ENCODE data around the gene TBC1D22A. TPM values are rescaled to one million over a fixed set of nuclear protein-coding genes. Genes with fewer than 3 reads are reported as not detected.

The TBC1D22A gene
- total RNA-seq, 1 donor from 2014 or later, result 34.1 TPM

DNA sequence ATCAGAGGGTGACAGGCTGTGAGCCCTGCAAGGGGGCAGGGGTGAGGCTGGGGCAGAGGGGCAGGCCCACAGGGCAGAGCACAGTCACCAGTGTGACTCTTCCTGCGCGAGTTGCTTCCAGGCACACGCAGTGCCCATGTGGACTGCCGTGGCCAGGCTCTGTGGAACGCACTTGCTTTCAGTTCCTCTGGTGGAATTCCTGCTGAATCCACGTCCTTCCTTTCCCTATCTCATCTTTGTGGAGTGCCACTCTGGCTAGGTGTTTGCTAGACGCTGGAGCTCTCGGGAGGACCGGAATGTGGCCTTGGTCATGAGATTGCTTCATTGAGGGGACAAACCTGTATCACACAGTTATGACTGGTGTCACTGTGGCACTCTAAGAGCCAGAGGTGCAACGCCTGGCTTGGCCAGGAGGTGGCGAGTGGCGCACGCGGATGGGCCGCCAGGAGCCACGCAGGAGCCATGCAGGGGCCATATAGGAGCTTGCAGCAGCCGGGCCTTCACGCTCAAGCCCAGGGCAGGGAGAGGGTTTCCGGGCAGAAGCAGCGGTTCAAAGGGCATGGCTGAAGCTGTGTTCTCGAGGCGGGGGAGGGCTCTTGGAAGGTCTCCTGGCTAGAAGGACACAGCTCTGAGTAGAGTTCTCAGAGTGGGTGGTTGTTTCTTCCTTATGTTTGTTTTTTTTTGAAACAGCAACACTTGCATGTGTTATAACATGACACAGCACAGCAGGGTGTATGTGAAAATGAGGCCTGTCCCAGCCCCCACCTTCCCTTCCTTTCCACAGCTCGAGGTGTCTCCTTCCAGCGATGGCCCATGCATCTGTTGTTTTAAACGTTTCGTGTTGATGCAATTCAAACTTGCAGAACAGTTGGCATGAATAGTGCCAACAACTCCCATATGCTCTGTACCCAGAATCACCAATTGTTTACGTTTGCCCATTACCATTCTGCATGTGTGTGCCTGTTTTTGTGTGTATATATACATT lies 36.2 kb downstream of the TBC1D22A start:
- ATAC-seq (peak; percentile 84 to 85), DNase-seq (peak; percentile 85)
- no peak overlapping the region for H3K4me3 ChIP-seq
- peaks cover 31% of the 10 kb centered on the region for H3K4me1 ChIP-seq
- H3K27me3 ChIP-seq (ENCODE audit: low read depth), result no peaks in the 10 kb centered on the region
- H3K9me3 ChIP-seq, result no peaks in the 10 kb centered on the region
- TF ChIP-seq, protein P1, sequence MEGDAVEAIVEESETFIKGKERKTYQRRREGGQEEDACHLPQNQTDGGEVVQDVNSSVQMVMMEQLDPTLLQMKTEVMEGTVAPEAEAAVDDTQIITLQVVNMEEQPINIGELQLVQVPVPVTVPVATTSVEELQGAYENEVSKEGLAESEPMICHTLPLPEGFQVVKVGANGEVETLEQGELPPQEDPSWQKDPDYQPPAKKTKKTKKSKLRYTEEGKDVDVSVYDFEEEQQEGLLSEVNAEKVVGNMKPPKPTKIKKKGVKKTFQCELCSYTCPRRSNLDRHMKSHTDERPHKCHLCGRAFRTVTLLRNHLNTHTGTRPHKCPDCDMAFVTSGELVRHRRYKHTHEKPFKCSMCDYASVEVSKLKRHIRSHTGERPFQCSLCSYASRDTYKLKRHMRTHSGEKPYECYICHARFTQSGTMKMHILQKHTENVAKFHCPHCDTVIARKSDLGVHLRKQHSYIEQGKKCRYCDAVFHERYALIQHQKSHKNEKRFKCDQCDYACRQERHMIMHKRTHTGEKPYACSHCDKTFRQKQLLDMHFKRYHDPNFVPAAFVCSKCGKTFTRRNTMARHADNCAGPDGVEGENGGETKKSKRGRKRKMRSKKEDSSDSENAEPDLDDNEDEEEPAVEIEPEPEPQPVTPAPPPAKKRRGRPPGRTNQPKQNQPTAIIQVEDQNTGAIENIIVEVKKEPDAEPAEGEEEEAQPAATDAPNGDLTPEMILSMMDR (IDR thresholded peaks at IDR 0.05), result peak; percentile 94
- peak overlapping the region; percentile 56 for H3K27ac ChIP-seq
- H3K36me3 ChIP-seq, result peaks cover 73% of the 10 kb centered on the region
- intact Hi-C loops (cut with DNase I), result no loop called here

DNA sequence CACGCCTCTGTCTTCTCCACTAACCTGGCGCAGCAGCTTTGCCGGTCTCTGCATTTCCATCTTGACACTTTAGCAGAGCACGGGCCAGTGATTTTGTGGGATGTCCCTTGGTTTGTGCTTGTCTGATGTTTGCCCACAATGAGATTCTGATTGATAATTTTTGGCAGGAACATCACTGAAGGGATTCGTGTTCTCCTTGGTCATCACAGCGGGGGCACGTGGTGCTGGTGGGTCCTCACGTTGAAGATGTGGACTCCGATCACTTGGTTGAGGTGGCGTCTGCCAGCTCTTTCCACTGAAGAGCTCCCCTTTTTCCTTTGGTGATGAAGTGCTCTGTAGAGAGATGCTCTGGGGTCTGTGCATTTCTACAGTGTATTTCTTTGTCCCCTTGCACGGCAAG lies 37.2 kb downstream of the TBC1D22A start:
- Histone ChIP-seq H3K36me3 (peaks cover 71% of the 10 kb centered on the region), H3K27me3 (ENCODE audit: low read depth) (no peaks in the 10 kb centered on the region), H3K4me3 (no peak overlapping the region), H3K9me3 (no peaks in the 10 kb centered on the region), H3K27ac (no peak overlapping the region), H3K4me1 (peaks cover 32% of the 10 kb centered on the region)
- TF ChIP-seq, protein P1 (IDR thresholded peaks at IDR 0.05), result no peak
- ATAC-seq (no peak), DNase-seq (no peak)
- intact Hi-C loops (cut with DNase I), result no loop called here

DNA sequence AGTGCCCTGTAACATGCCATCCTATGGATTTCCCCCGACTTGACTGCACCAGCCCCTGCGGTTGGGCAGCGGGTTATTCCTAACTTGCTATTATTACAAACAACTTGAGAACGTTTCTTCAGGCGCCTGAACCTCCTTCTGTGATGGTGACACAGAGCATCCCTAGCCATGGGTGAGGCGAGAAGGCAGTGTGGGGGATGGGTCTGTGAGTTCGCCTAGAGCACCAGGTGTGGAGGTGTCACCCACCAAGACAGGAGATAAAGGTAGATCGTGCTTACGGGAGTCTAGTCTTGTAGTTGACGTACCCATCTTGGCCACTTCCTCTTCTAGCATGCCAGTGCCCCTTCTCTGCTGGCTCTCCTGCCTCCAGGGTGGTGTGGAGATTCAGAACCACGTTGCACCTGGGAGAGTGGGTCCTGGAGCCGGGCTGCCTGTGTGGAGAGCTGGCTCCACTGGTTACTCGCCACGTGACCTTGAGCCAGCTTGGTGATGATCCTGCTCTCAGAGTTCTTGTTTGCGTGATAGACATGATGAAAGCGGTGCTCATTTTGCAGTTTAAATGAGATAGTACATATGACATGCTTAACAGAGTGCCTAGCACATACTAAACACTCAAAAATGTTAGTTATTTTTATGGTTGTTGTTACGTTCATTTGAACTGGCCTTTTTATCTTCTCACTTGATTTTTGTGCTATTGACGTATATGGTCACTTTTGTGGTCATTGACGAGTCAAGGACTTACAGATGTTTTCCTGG lies 37.8 kb downstream of the TBC1D22A start:
- no peak for ATAC-seq
- Histone ChIP-seq H3K4me1 (peaks cover 32% of the 10 kb centered on the region), H3K4me3 (no peak overlapping the region), H3K36me3 (peaks cover 72% of the 10 kb centered on the region), H3K27me3 (ENCODE audit: low read depth) (no peaks in the 10 kb centered on the region), H3K9me3 (no peaks in the 10 kb centered on the region), H3K27ac (peak overlapping the region; percentile 83)
- TF ChIP-seq, protein P1 (IDR thresholded peaks at IDR 0.05), result no peak
- intact Hi-C loops (cut with DNase I), result no loop called here
- DNase-seq, result no peak

DNA sequence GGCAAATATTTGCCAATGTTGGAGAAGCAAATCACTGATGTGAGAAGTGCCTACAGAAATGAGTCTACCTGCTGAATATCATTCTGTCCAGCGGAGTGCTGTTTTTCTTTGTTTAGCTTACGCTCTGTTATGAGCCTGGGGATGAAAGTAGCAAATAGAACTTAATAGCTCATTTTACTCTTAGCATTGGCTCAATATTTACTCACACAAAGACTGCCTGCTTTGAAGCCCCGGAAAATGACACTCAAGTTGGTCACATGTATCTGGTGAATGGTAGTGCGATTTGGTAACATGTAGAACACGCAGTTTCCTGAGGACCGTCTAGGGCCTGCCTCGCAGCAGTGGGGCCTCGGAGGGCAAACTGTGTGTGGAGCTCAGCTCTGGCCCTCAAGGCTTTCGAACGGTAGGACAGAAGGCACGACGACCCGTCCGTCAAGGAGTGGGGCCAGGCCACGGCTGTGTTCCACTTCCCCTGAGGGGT lies 38.9 kb downstream of the TBC1D22A start:
- ATAC-seq (peak; percentile 68 to 78), DNase-seq (no peak)
- Histone ChIP-seq H3K4me1 (peaks cover 32% of the 10 kb centered on the region), H3K9me3 (no peaks in the 10 kb centered on the region), H3K4me3 (no peak overlapping the region), H3K27ac (peak overlapping the region; percentile 83), H3K27me3 (ENCODE audit: low read depth) (no peaks in the 10 kb centered on the region), H3K36me3 (peaks cover 65% of the 10 kb centered on the region)
- TF ChIP-seq, protein P1 (IDR thresholded peaks at IDR 0.05), result no peak
- intact Hi-C loops (cut with DNase I), result no loop called here

DNA sequence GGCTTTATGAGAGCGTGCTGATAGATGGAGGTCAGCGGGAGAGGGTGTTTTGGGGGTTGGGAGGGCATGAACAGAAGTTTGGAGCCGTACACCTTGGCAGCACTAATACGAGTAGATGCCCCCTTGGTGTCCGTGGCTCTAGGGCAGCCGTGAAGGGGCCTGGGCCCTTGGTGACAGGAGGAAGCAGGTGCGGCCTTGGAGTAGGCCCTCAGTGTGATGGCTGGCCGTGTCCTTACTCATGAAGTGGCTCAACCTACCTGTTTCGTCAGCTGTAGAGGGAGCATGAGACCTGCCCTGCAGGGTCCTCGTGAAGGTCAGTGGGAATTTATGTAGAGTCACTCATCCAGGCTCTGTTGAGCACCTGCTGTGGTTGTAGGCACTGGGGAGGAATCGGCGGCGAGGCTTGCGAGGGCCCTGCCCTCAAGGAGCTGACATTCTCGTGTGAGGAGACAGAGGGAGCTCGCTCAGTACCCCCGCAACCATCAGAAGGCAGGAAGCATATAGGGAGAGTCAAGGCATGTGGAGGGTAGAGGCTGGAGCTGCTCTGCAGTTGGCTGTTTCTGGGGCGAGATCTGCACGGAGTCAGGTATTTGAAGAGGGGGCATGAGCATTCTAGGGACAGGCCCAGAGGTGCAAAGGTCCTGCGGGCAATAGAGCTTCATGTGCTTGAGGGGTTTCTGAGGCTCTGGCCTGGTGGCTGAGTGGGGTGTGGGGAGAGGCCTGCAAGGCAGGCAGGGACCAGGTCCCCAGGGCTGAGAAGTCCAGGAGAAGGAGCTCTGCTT lies 39.6 kb downstream of the TBC1D22A start:
- peaks cover 67% of the 10 kb centered on the region for H3K36me3 ChIP-seq
- peaks cover 32% of the 10 kb centered on the region for H3K4me1 ChIP-seq
- intact Hi-C loops (cut with DNase I), result no loop called here
- H3K4me3 ChIP-seq, result no peak overlapping the region
- peak overlapping the region; percentile 83 for H3K27ac ChIP-seq
- DNase-seq, result peak; percentile 72
- peak; percentile 62 to 68 for ATAC-seq
- no peaks in the 10 kb centered on the region for H3K9me3 ChIP-seq
- H3K27me3 ChIP-seq (ENCODE audit: low read depth), result no peaks in the 10 kb centered on the region
- TF ChIP-seq, protein P1 (IDR thresholded peaks at IDR 0.05), result no peak

Measured in lower lobe of right lung (tissue), 2 donors.